Endometrial microvascular endothelial cells (primary cell): Measurements from ENCODE around the gene UTP14C. TPM values are rescaled to one million over a fixed set of nuclear protein-coding genes. Genes with fewer than 3 reads are reported as not detected.
"Not testable (repeated sequence)": the region's sequence is repeated elsewhere in the genome, so short reads cannot be mapped to it uniquely, and the experiment has no call there.

Experiments used
- in situ Hi-C: cut with HindIII; loops from 2 replicates; pipeline ENCODE4 v1.10.0; 2017; ENCODE audit warnings: low sequenced_read_pairs, low pct_unique_long_range_greater_than_20kb; ENCODE audit errors: inconsistent ontology term
- total RNA-seq: library from RNA; depleted of rRNA; stranded (reverse); fragments of >200 nt; gene quantifications from one replicate; pipeline ENCODE4 v1.2.3, GENCODE V29; 2015; ENCODE audit errors: inconsistent ontology term

UTP14C gene
- total RNA-seq, 1 donor from 2014 or later = 8.3 TPM

DNA sequence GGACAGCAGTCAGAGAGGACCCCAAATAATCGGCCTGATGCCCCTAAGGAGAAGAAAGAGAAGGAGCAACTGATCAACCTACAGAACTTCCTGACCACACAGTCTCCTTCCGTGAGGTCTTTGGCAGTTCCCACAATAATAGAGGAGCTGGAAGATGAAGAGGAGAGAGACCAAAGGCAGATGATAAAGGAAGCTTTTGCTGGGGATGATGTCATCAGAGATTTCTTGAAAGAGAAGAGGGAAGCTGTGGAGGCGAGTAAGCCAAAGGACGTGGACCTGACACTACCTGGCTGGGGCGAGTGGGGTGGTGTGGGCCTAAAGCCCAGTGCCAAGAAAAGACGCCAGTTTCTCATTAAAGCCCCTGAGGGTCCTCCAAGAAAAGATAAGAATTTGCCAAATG, 5.9 kb downstream of the UTP14C start:
- in situ Hi-C loops = not testable (repeated sequence)

- in situ Hi-C loops = no loop called here
Measured at GRCh38 chr13:52033039-52033438, 8.5 kb downstream of the UTP14C start.

DNA sequence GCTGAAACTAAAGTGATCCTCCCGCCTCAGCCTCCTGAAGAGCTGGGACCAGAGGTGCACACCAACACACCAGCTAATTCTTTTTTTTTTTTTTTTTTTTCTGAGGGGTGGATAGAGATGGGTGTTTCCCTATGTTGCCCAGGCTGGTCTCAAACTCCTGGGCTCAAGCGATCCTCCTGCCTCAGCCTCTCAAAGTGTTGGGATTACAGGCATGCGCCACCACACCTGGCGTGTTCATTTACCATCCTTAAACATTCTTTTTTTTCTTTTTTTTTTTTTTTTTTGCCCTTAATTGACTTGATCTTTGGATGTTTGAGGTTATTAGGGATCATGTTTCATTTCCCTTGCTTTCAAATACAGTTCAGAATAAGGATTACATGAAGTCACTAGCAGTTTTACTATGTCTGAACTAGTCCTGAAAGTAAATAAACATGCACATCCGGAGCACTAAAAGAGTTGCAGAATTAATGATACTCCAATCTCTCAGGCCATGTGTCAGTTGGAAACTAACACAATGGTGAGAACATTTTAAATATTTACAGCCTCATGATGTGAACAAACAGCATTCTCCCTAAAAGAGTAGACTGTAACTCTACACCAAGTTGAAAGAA, 10.2 kb downstream of the UTP14C start:
- in situ Hi-C loops = no loop called here

DNA sequence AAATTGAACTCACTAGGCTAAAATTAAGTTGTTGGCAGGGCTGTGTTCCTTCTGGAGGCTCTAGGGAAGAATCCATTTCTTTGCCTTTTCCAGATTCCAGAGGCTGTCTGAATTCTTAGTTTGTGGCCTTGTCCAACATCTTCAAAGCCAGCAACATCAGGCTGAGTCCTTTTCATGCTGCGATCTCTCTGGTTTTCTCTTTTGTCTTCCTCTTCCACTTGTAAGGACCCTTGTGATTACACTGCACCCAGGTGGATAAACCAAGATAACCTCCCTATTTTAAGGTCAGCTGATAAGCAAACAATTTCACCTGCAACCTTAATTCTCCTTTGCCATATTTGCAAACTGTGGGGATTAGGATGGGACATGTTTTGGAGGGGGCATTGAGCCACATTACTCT, 11.5 kb downstream of the UTP14C start:
- in situ Hi-C loops = no loop called here

DNA sequence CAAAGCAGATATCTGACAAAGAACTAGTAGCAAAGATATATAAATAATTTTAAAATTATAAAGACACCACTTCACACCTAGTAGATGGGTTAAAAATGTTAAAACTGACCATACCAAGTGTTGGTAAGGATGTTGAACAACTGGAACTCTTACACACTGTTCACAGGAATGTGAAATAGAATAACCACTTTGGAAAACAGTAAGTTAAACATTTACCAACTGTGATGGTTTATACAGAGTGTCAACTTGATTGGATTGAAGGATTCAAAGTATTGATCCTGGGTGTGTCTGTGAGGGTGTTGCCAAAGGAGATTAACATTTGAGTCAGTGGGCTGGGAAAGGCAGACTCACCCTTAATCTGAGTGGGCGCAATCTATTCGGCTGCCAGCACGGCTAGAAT, 19.2 kb downstream of the UTP14C start:
- in situ Hi-C loops = no loop called here

- in situ Hi-C loops = no loop called here
Measured at GRCh38 chr13:52047463-52047862, 23.0 kb downstream of the UTP14C start.

DNA sequence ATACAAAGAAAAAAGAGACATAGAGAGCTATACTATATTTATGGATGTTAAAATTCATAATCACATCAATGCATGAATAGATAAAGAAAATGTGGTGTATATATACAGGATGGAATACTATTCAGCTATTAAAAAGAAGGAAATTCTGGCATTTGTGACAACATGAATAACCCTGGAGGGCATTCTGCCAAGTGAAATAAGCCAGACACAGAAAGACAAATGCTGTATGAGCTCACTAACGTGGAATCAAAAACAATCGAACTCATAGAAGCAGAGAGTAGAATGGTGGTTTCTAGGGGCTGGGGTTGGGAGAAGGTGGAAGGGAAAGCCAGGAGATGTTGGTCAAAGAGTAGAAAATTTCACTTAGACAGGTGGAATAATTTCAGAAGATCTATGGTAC, 24.0 kb downstream of the UTP14C start:
- in situ Hi-C loops = no loop called here

DNA sequence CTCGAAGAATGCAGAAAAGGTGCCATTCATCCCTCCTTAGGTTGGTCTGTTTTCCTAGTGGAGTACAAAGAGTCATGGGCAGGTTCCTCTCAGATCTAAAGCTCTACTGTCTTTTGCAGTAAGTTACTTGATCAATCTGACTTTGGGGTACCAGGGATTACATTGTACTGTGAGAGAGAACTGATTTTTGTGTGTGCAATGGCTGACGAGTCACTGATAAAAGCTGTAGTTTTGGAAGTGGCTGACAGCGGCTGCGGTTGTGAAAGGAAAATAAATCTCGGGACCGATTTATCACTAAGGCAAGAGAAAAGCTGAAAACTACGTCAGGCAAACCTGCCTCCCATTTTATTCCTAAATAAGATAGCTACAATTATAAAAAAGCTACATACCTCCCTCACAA, 26.9 kb downstream of the UTP14C start:
- in situ Hi-C loops = no loop called here

DNA sequence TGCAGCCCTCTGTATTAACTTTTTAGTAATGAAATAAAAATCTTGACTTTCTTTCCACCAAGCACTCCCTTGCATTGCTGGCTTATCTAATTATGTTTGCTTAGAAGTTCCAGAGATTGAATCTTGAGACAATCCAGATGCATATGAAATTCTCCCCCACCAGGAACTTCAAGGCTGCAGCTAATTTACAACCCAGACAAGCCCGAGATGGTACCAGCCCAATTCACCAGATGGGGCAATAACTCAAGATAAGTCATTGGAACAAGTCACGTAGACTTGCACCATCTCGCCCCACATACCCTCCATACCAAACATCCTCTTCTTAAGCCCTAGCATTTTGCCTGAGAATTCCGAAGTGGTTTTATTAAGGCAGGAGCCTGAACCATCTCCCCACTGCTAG, 29.0 kb downstream of the UTP14C start:
- in situ Hi-C loops = no loop called here

- in situ Hi-C loops = not testable (repeated sequence)
Measured at GRCh38 chr13:52061064-52061463, 36.6 kb downstream of the UTP14C start.

GRCh38 chr13:52061587-52061986, 37.1 kb downstream of the UTP14C start:
- in situ Hi-C loops = no loop called here

GRCh38 chr13:52067237-52067636, 42.7 kb downstream of the UTP14C start:
- in situ Hi-C loops = no loop called here

GRCh38 chr13:52070929-52071523, 46.5 kb downstream of the UTP14C start:
- in situ Hi-C loops = no loop called here

Other genes starting within 250 kb of the UTP14C start
- 2.1 TPM for gene DHRS12, start 220.5 kb upstream of the UTP14C start, total RNA-seq
- not detected for gene TMEM272, start 179.5 kb upstream of the UTP14C start, total RNA-seq
- gene CCDC70, start 162.7 kb upstream of the UTP14C start, total RNA-seq = 1.3 TPM
- gene ATP7B, start 13.2 kb upstream of the UTP14C start, total RNA-seq = 8.3 TPM
- gene ALG11, start 12.3 kb upstream of the UTP14C start, total RNA-seq = 21.8 TPM
- not detected for gene NEK5, start 104.4 kb downstream of the UTP14C start, total RNA-seq
- 21.4 TPM for gene NEK3, start 134.9 kb downstream of the UTP14C start, total RNA-seq